Right atrium auricular region (tissue), 2 donors: ENCODE data around the gene FABP6. TPM values are rescaled to one million over a fixed set of nuclear protein-coding genes. Genes with fewer than 3 reads are reported as not detected.
A peak's percentile ranks its signal among the peaks of the same experiment; 100 is the strongest.

Experiments used
- DNase-seq: peaks from one replicate; pipeline ENCODE4 v3.0.0-alpha.2; 2019; ENCODE audit warnings: low spot score
- H3K27ac ChIP-seq, 2 donors: fragments of 200-600 bp; sonication (generic); 1 replicate in 1 of 2; 2 replicates in 1 of 2; pipeline ENCODE4 v1.5.1; 2016 to 2019
- H3K27me3 ChIP-seq, 2 donors: fragments of 200-600 bp; sonication (generic); one replicate each; pipeline versions ENCODE4 v1.5.1 to v1.6.0; 2017 to 2019
- H3K36me3 ChIP-seq: fragments of 200-600 bp; sonication (generic); one replicate; pipeline ENCODE4 v1.5.1; 2016
- H3K4me1 ChIP-seq, 2 donors: fragments of 200-600 bp; sonication (generic); one replicate each; pipeline versions ENCODE4 v1.5.1 to v1.6.0; 2017 to 2019
- H3K4me3 ChIP-seq, 2 donors: fragments of 200-600 bp; sonication (generic); 1 replicate in 1 of 2; 2 replicates in 1 of 2; pipeline ENCODE4 v1.5.1; 2017 to 2019; ENCODE audit warnings: mild to moderate bottlenecking in 1 of 2, moderate library complexity in 1 of 2
- H3K9me3 ChIP-seq, 2 donors: fragments of 200-600 bp; sonication (generic); one replicate each; pipeline ENCODE4 v1.5.1; 2019
- total RNA-seq, 2 donors: library from RNA; depleted of rRNA; stranded (reverse); fragments of >200 nt; gene quantifications; one replicate each; pipeline ENCODE4 v1.1.0, GENCODE V29; 2016
- TF ChIP-seq, protein P1 (sequence below), 2 donors: fragments of 200-600 bp; sonication (generic); IDR thresholded peaks; one replicate each; pipeline ENCODE4 v1.5.1; 2019; ENCODE audit warnings: antibody characterized with exemption in 2 of 2

The FABP6 gene
- total RNA-seq, 2 donors from 2014 or later: not detected

DNA sequence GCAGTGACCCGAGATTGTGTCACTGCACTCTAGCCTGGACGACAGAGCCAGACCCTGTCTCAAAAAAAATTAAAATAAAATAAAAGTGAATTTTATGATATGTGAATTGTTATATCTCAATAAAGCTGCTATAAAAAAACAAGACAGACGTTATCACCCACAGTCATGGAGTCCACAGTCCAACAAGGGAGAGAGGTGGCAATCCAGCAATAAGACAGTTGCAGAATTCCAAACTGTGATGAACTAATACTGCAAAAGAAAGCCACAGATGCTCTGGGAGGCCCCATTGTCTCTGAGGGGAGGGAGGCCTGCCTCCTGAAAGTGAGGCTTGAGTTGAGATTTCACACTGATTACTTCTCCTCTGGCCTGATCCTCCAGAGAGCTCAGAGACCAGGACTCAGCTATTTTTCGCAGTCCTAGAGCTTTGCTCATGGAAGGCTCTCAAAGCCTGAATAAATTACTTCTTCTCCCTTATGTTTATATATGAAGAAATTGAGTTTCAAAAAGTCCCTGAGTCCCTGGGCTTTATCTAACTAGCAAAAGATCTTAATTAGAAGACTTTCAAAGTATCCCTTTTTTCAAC lies 55.1 kb downstream of the FABP6 start:
- H3K27ac ChIP-seq: no peak overlapping the region
- no peak for DNase-seq
- H3K9me3 ChIP-seq: no peaks in the 10 kb centered on the region
- TF ChIP-seq, protein P1, sequence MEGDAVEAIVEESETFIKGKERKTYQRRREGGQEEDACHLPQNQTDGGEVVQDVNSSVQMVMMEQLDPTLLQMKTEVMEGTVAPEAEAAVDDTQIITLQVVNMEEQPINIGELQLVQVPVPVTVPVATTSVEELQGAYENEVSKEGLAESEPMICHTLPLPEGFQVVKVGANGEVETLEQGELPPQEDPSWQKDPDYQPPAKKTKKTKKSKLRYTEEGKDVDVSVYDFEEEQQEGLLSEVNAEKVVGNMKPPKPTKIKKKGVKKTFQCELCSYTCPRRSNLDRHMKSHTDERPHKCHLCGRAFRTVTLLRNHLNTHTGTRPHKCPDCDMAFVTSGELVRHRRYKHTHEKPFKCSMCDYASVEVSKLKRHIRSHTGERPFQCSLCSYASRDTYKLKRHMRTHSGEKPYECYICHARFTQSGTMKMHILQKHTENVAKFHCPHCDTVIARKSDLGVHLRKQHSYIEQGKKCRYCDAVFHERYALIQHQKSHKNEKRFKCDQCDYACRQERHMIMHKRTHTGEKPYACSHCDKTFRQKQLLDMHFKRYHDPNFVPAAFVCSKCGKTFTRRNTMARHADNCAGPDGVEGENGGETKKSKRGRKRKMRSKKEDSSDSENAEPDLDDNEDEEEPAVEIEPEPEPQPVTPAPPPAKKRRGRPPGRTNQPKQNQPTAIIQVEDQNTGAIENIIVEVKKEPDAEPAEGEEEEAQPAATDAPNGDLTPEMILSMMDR (IDR thresholded peaks at IDR 0.05): no peak
- H3K4me1 ChIP-seq: peaks cover 0 to 37% of the 10 kb centered on the region in 2 donors
- no peak overlapping the region for H3K4me3 ChIP-seq
- peaks cover 3% of the 10 kb centered on the region for H3K36me3 ChIP-seq
- no peaks in the 10 kb centered on the region for H3K27me3 ChIP-seq

DNA sequence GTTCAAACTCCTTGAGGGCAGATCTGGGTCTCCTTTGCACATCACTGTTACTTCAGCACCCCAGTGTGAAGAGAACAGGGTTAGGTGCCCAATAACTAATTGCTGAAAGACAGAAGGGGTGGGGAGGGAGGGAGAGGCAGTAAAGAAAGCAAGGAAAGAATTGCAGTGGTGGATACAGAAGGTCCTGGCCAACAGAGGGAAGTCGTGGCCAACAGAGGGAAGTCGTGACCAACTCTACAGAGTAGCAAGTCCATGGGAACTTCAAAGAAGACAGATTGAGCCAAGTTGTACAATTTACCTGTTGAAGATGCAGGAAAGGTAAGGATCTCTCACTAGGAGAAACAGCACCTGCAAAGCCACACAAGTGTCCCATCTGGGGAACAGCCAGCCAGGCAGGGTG lies 56.0 kb downstream of the FABP6 start:
- DNase-seq: no peak
- H3K27ac ChIP-seq: no peak overlapping the region
- no peaks in the 10 kb centered on the region for H3K36me3 ChIP-seq
- TF ChIP-seq, protein P1 (IDR thresholded peaks at IDR 0.05): no peak
- peaks cover 0 to 42% of the 10 kb centered on the region in 2 donors for H3K4me1 ChIP-seq
- H3K4me3 ChIP-seq: no peak overlapping the region
- no peaks in the 10 kb centered on the region for H3K9me3 ChIP-seq
- no peaks in the 10 kb centered on the region for H3K27me3 ChIP-seq

DNA sequence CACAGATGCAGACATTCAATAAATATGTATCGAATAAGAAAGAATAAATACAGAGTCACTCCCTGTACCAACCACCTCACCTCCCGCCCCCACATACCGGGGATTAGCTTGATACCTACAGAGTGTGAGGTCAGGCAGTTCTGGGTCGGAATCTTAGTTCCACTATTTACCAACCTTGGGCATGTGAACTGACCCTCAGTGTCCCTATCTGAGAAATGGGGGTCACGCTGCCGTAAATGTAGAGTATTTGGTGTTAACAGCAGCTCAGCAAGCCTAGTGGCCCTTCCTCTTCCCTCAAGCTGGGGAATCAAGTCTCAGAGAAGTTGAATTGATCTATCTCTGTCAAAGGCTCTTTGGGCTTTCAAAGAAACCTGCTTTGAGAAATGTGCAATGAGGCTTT lies 57.6 kb downstream of the FABP6 start:
- no peak overlapping the region for H3K4me3 ChIP-seq
- H3K27ac ChIP-seq: peak overlapping the region; percentile 65
- no peak for DNase-seq

DNA sequence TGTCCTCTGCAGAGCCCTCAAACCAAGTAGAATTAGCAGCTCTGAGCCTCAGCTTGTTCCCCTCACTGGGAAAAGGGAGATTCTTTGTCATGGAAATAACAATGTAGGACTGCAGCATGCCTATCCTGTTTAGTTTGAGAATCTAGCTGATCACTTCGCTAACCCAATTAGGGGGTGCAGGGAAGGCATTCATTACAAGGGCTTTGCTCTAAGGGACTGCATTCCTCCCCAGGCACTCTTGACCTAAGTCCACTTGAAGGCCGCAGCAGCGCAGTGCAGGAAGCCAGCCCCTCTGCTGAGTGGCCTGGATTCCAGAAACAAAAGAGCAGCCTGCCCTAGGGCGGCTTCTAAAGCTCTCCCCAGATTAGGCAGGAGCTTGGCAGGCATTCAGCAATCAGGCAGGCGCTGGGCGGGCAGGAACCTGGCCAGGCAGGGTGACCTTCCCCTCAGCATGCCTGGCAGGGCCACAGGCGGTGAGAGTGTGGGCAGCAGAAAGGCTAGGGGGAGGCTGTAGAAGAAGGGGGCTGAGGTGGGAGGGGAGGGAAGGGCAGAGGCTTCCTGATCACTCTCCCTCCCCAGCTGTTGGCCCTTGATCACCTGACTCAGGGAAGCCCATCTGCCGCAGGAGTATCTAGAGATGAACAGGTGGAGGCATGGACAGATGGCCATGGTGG lies 58.2 kb downstream of the FABP6 start:
- TF ChIP-seq, protein P1 (IDR thresholded peaks at IDR 0.05): no peak
- no peak overlapping the region for H3K4me3 ChIP-seq
- H3K36me3 ChIP-seq: no peaks in the 10 kb centered on the region
- no peaks in the 10 kb centered on the region for H3K27me3 ChIP-seq
- DNase-seq: peak; percentile 70
- H3K4me1 ChIP-seq: peaks cover 0 to 42% of the 10 kb centered on the region in 2 donors
- H3K9me3 ChIP-seq: no peaks in the 10 kb centered on the region
- H3K27ac ChIP-seq: peak overlapping the region; percentile 65

More for the DNA sequence above, 57.6 kb downstream of the FABP6 start:
- H3K4me1 ChIP-seq: peaks cover 0 to 42% of the 10 kb centered on the region in 2 donors
- no peaks in the 10 kb centered on the region for H3K36me3 ChIP-seq
- no peaks in the 10 kb centered on the region for H3K9me3 ChIP-seq
- no peaks in the 10 kb centered on the region for H3K27me3 ChIP-seq
- TF ChIP-seq, protein P1 (IDR thresholded peaks at IDR 0.05): no peak

Other genes with a start within 250 kb of the FABP6 start
- gene TTC1, start 220.4 kb upstream of the FABP6 start, total RNA-seq: 10 to 100 TPM; 51.2 to 77.0 TPM
- 10 to 100 TPM; 16.7 to 21.3 TPM for gene PWWP2A, start 110.1 kb upstream of the FABP6 start, total RNA-seq
- 1 to 10 TPM; 2.7 to 5.5 TPM for gene CCNJL, start 83.1 kb downstream of the FABP6 start, total RNA-seq
- 1 to 10 TPM; 1.5 to 2.2 TPM for gene C1QTNF2, start 141.1 kb downstream of the FABP6 start, total RNA-seq
- gene FAM200C, start 170.5 kb downstream of the FABP6 start, total RNA-seq: 1 to 10 TPM; 3.3 to 4.2 TPM
- gene SLU7, start 189.6 kb downstream of the FABP6 start, total RNA-seq: 10 to 100 TPM; 55.0 to 55.2 TPM
- 1 to 10 TPM; 4.0 to 5.9 TPM for gene PTTG1, start 192.3 kb downstream of the FABP6 start, total RNA-seq